ENCODE measurements around the gene MYO3A. TPM values are rescaled to one million over a fixed set of nuclear protein-coding genes. Genes with fewer than 3 reads are reported as not detected.

MYO3A gene
- total RNA-seq, 1 experiment from 2014 or later: 0.14 TPM

- Mint-ChIP-seq H3K4me3 (ENCODE audit: low read depth, unreplicated experiment) (no peak overlapping the region), H3K4me1 (ENCODE audit: low read depth, unreplicated experiment) (no peaks in the 10 kb centered on the region), H3K9me3 (ENCODE audit: low read depth, unreplicated experiment) (no peaks in the 10 kb centered on the region), H3K27ac (ENCODE audit: unreplicated experiment) (no peak overlapping the region), H3K27me3 (ENCODE audit: unreplicated experiment) (peaks cover 58% of the 10 kb centered on the region), H3K36me3 (ENCODE audit: insufficient read depth, unreplicated experiment) (no peaks in the 10 kb centered on the region)
- BruUV-seq (replicated peaks): no TSS peak
- CTCF ChIA-PET: no interaction called here
- no peak for DNase-seq
- no peak for TF ChIP-seq CTCF (IDR thresholded peaks at IDR 0.05; ENCODE audit: unreplicated experiment)
- intact Hi-C loops (cut with micrococcal nuclease; ENCODE audit: unreplicated experiment): no loop called here
These were observed 293.8 kb downstream of the MYO3A start for GRCh38 chr10:26227786-26228185.

- BruUV-seq (replicated peaks): no TSS peak
- Mint-ChIP-seq H3K4me3 (ENCODE audit: low read depth, unreplicated experiment) (no peak overlapping the region), H3K27ac (ENCODE audit: unreplicated experiment) (no peak overlapping the region), H3K4me1 (ENCODE audit: low read depth, unreplicated experiment) (no peaks in the 10 kb centered on the region), H3K27me3 (ENCODE audit: unreplicated experiment) (peaks cover 70% of the 10 kb centered on the region), H3K9me3 (ENCODE audit: low read depth, unreplicated experiment) (no peaks in the 10 kb centered on the region), H3K36me3 (ENCODE audit: insufficient read depth, unreplicated experiment) (no peaks in the 10 kb centered on the region)
- no peak for DNase-seq
- CTCF ChIA-PET: interaction anchor here (0.7 kb wide), 1 partner anchor 43 kb away, joined by 6 read pairs; no protein-coding TSS in a partner anchor
- no peak for TF ChIP-seq CTCF (IDR thresholded peaks at IDR 0.05; ENCODE audit: unreplicated experiment)
- intact Hi-C loops (cut with micrococcal nuclease; ENCODE audit: unreplicated experiment): no loop called here
These were observed 298.1 kb downstream of the MYO3A start for GRCh38 chr10:26232174-26232573.

DNA sequence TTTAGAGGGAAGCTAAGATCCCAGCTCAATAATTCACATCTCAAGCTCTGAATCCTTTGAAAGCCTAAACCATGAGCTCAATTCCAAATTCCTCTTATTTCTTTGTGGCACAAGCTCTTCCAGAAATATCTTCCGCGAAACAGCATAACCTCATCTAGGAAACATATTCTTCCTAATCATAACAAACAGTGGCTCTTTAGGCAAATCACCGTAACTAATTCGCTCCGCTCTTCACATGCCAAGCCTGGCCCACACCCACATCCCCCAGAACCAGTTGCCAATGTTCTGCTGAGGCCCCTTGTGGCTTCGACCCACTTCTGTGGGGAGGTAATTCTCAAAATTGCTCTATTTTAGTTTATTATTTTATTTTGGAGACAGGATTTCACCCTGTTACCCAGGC is 301.7 kb downstream of the MYO3A start:
- no peak for TF ChIP-seq CTCF (IDR thresholded peaks at IDR 0.05; ENCODE audit: unreplicated experiment)
- DNase-seq: no peak
- no peak overlapping the region for H3K27ac Mint-ChIP-seq (ENCODE audit: unreplicated experiment)
- intact Hi-C loops (cut with micrococcal nuclease; ENCODE audit: unreplicated experiment): no loop called here
- H3K27me3 Mint-ChIP-seq (ENCODE audit: unreplicated experiment): peaks cover 86% of the 10 kb centered on the region
- no peaks in the 10 kb centered on the region for H3K9me3 Mint-ChIP-seq (ENCODE audit: low read depth, unreplicated experiment)
- H3K4me1 Mint-ChIP-seq (ENCODE audit: low read depth, unreplicated experiment): no peaks in the 10 kb centered on the region
- H3K4me3 Mint-ChIP-seq (ENCODE audit: low read depth, unreplicated experiment): no peak overlapping the region
- no peaks in the 10 kb centered on the region for H3K36me3 Mint-ChIP-seq (ENCODE audit: insufficient read depth, unreplicated experiment)
- BruUV-seq (replicated peaks): no TSS peak
- CTCF ChIA-PET: no interaction called here

- no peak for TF ChIP-seq CTCF (IDR thresholded peaks at IDR 0.05; ENCODE audit: unreplicated experiment)
- CTCF ChIA-PET: no interaction called here
- intact Hi-C loops (cut with micrococcal nuclease; ENCODE audit: unreplicated experiment): no loop called here
- Mint-ChIP-seq H3K36me3 (ENCODE audit: insufficient read depth, unreplicated experiment) (no peaks in the 10 kb centered on the region), H3K9me3 (ENCODE audit: low read depth, unreplicated experiment) (no peaks in the 10 kb centered on the region), H3K4me1 (ENCODE audit: low read depth, unreplicated experiment) (no peaks in the 10 kb centered on the region), H3K27ac (ENCODE audit: unreplicated experiment) (no peak overlapping the region), H3K27me3 (ENCODE audit: unreplicated experiment) (peaks cover 80% of the 10 kb centered on the region), H3K4me3 (ENCODE audit: low read depth, unreplicated experiment) (no peak overlapping the region)
- no peak for DNase-seq
- BruUV-seq (replicated peaks): no TSS peak
These were observed 304.3 kb downstream of the MYO3A start for GRCh38 chr10:26238378-26238777.

All from Calu3 (cell line).